ENCODE results near the gene GATAD2A. TPM values are rescaled to one million over a fixed set of nuclear protein-coding genes. Genes with fewer than 3 reads are reported as not detected.

Gene GATAD2A
- total RNA-seq, 6 experiments from 2014 or later, result 23.9 to 59.6 (median 39.2) TPM

DNA sequence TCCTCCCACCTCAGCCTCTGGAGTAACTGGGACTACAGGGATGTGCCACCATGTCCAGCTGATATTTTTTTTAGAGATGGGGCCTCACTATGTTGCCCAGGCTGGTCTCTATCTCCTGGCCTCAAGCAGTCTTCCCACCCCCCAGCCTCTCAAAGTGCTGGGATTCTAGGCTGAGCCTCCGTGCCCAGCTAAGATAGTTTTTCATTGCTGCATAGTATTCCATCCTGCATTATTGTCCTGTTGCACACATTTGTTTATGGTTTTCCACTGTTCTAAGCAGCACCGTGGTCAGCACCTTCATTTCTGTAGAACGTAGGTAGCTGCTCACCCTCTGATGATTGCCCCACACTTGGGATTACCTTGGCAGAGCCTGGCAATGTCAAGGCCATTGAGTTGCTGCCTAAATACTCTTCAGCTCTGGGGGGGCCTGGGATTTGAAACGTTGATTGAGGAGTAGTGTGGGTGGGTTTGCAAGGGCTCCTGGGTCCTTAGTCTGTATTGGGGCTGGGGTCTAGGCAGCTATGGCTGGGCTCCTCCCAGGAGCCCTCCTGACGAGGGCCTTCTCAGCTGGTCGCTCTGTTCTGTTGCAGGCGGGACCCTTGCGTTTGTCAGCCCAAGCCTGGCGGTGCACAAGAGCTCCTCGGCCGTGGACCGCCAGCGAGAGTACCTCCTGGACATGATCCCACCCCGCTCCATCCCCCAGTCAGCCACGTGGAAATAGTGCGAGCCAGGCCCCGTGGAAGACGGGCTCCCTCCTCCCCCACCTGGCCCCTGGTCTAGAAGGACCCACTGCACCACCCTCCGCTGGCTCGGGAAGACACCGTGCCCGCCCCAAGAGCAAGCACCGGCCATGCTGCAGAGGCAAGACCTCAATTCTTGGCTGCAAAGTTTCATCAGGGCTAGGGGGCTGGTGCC is 99.5 kb downstream of the GATAD2A start:
- H3K4me1 ChIP-seq, result no peaks in the 10 kb centered on the region
- H3K4me3 ChIP-seq, result no peak overlapping the region
- intact Hi-C loops (cut with DNase I), result no loop called here
- WGBS (ENCODE audit: insufficient coverage, low coverage, low lambda C conversion rate, missing lambda C conversion rate), result 92% methylated on average over 6 of the region's 23 CpGs
- no peaks in the 10 kb centered on the region for H3K27me3 ChIP-seq
- H3K36me3 ChIP-seq, result peaks cover 7 to 46% (median 22%) of the 10 kb centered on the region in 4 donors
- no peaks in the 10 kb centered on the region for H3K9me3 ChIP-seq
- DNase-seq, result peak in 1 of 3 donors; percentile 50
- H3K27ac ChIP-seq, result no peak overlapping the region
- ATAC-seq, result no peak
- TF ChIP-seq CTCF (IDR thresholded peaks at IDR 0.05), result no peak
- no peak for TF ChIP-seq POLR2A (IDR thresholded peaks at IDR 0.05)

DNA sequence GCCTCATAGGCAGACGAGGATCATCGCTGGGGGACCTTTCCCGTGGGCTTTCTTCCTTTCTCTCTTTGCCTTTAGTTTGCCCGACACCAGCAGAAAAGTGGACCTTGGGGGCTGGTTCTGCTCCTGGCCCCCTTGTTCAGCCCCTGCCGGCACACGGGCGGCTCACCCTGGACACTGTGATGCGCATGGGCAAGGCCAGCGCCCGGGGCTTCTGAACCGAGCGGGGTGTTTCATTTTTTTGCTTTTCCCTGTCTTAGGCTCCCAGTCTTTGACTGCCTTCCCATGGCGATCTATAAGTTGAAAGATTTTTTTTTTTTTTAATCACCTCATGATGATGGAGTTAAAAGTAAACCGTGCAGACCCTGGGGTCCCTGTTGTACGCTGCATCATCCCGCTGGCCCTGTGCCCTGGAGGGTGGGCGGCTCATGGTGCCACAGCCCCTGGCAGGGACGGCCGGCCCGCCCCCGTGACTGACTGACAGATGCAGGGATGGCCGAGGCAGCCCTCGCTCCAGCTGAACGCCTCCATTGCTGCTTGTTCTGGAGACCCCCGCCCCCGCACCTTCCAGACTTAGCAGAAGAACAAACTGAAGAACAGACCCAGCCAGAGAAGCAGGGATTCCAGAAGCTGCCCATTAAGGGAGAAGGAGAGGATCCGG is 100.3 kb downstream of the GATAD2A start:
- intact Hi-C loops (cut with DNase I), result no loop called here
- no peaks in the 10 kb centered on the region for H3K27me3 ChIP-seq
- H3K4me3 ChIP-seq, result no peak overlapping the region
- DNase-seq (peak in 1 of 3 donors; percentile 50), ATAC-seq (no peak)
- H3K4me1 ChIP-seq, result no peaks in the 10 kb centered on the region
- TF ChIP-seq CTCF (IDR thresholded peaks at IDR 0.05) (no peak), POLR2A (IDR thresholded peaks at IDR 0.05) (no peak)
- peaks cover 7 to 42% (median 22%) of the 10 kb centered on the region in 4 donors for H3K36me3 ChIP-seq
- no peaks in the 10 kb centered on the region for H3K9me3 ChIP-seq
- 88% methylated on average over 15 of the region's 27 CpGs for WGBS (ENCODE audit: insufficient coverage, low coverage, low lambda C conversion rate, missing lambda C conversion rate)
- H3K27ac ChIP-seq, result no peak overlapping the region

- Histone ChIP-seq H3K4me3 (no peak overlapping the region), H3K4me1 (no peaks in the 10 kb centered on the region), H3K27me3 (no peaks in the 10 kb centered on the region), H3K36me3 (peaks cover 7 to 34% (median 18%) of the 10 kb centered on the region in 4 donors), H3K9me3 (no peaks in the 10 kb centered on the region), H3K27ac (no peak overlapping the region)
- intact Hi-C loops (cut with DNase I), result no loop called here
- WGBS (ENCODE audit: insufficient coverage, low coverage, low lambda C conversion rate, missing lambda C conversion rate), result 89% methylated on average over 12 of the region's 12 CpGs
- no peak for DNase-seq
- no peak for TF ChIP-seq CTCF (IDR thresholded peaks at IDR 0.05)
- no peak for TF ChIP-seq POLR2A (IDR thresholded peaks at IDR 0.05)
- ATAC-seq, result no peak
Measured at GRCh38 chr19:19506592-19506991, 101.1 kb downstream of the GATAD2A start.

DNA sequence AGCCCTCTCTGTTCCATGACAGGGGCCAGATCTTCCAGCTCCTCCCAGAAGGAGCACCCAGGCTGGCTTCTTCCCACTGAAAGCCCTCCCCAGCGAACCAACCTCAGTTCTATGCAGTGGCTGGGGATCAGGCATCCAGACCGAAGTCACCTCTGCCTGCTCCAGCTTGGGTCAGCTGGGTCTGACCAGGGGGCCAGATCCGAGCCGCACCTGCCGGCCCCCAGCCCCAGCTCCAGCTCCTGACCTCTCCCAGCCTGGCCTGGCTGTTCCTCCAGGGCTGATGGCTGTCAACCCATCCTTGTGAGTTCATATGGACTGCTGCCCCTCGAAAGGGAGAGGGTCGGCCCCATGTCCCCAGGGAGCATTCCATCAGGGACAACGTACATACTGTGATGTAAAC is 101.9 kb downstream of the GATAD2A start:
- no peak overlapping the region for H3K4me3 ChIP-seq
- no peaks in the 10 kb centered on the region for H3K27me3 ChIP-seq
- H3K9me3 ChIP-seq, result no peaks in the 10 kb centered on the region
- no CpG with 5 or more reads among the region's 8 CpGs for WGBS (ENCODE audit: insufficient coverage, low coverage, low lambda C conversion rate, missing lambda C conversion rate)
- H3K4me1 ChIP-seq, result no peaks in the 10 kb centered on the region
- intact Hi-C loops (cut with DNase I), result no loop called here
- DNase-seq, result no peak
- no peak for ATAC-seq
- H3K27ac ChIP-seq, result no peak overlapping the region
- TF ChIP-seq POLR2A (IDR thresholded peaks at IDR 0.05), result no peak
- no peak for TF ChIP-seq CTCF (IDR thresholded peaks at IDR 0.05)
- H3K36me3 ChIP-seq, result peaks cover 6 to 27% (median 15%) of the 10 kb centered on the region in 4 donors
